Embryonic facial prominence (tissue), 1 donor: ENCODE data around the gene IGSF23.
A peak's percentile ranks its signal among the peaks of the same experiment; 100 is the strongest.

ENCODE experiments used
- DNase-seq: peaks from one replicate; pipeline ENCODE4 v3.0.0-alpha.2; 2016; ENCODE audit errors: extremely low spot score

Gene IGSF23, protein sequence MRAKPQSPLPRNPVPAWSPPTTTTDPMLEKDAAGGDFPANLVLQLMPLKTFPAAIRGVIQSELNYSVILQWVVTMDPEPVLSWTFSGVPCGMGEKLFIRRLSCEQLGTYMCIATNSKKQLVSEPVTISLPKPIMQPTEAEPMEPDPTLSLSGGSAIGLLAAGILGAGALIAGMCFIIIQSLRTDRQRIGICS

DNA sequence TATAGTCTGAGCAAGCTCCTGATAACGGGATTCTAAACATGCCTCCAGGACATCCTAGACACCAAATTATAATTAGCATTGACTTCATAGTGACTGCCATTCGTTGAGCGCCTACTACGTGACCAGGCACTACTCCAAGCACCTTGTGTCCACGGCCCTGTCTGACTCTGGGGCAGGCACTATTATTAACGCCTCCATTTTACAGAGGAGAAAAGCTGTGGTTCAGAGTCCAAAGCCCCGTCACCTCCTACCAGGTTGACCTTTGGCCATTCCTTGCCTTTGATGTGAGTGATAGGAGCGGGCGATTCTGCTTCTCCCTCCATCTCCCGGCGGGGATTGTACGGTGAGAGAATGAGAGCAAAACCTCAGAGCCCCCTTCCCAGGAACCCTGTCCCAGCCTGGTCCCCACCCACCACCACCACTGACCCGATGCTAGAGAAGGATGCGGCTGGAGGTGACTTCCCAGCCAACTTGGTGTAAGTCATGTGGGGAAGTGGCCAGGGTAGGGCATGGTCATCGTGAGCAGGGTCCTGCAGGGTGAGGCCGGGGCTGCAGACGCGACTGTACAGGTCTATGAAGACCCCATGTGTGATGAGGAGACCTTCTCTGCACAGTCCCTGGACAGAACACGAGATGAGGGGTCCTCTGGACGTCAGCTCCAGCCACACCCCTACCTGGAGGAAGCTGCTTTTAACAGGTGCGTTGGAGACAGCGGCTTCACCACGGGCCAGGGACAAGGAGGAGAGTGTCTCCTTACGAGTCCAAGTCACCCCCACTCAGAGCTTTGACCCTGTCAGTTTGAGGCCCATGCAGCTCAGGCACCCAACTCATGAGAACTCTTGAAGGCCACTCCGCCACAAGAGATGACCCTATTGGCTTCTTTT, at the start of gene IGSF23:
TSS of gene IGSF23 (plus strand) at position 269 of the 884 bp plus-strand sequence. CDS start at position 352, 83 bp downstream.
- DNase-seq = no peak

DNA sequence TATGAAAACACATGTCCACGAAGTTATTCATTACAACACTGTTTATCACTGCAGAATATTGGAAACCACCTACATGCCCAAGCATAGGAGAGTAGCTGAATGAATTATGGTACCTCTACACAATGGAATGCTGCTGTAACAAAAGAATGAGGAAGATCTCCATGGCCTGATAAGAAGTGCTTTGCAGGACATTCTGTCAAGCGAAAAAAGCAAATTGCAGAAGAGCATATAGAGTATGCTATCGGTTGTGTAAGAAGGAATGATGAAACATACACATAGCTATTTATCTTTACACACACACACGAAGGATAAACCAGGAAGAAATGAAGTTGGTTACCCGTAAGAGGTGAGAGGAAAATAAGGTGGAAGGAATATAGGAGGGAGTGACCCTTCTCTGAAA, 46.4 kb upstream of the IGSF23 start:
- DNase-seq = no peak

DNA sequence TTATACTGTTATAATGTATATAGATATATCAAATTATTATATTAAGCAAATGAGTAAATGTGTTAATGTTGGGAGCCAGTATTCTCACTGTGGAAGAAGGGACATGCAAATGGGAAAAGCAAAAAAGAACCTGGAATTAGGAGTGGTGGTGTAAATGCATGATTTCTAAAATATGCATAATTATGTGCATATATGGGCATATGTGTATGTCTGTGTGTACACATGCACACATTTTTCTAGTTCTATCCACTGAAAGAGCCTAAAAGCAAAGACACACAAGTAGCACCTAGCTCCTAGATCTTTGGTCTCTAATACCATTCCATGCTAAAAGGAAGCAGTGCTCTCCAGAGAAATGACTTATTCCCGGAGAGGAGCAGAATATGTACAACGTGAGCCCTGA, 45.6 kb upstream of the IGSF23 start:
- no peak for DNase-seq

DNA sequence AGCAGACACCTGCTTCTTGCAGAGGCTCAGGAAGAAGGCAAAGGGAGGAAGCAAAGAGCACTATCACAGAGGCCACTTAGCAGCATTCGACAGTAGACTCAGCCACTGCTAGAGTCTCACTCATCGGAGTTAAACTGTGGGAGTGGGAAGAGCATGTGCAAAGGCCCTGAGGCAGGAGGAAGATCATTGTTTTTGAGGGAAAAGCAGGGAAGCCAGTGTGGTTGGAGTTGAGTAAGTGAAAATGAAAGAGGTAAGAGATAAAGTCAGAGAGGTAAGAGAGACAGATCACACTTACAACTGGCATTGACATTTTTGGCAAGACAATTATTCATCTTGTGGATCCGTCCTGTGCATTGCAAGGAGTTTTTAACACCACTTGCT, 42.8 kb upstream of the IGSF23 start:
- DNase-seq = no peak

GRCh38 chr19:44570984-44571684, 42.2 kb upstream of the IGSF23 start:
- peak; percentile 23 for DNase-seq

DNA sequence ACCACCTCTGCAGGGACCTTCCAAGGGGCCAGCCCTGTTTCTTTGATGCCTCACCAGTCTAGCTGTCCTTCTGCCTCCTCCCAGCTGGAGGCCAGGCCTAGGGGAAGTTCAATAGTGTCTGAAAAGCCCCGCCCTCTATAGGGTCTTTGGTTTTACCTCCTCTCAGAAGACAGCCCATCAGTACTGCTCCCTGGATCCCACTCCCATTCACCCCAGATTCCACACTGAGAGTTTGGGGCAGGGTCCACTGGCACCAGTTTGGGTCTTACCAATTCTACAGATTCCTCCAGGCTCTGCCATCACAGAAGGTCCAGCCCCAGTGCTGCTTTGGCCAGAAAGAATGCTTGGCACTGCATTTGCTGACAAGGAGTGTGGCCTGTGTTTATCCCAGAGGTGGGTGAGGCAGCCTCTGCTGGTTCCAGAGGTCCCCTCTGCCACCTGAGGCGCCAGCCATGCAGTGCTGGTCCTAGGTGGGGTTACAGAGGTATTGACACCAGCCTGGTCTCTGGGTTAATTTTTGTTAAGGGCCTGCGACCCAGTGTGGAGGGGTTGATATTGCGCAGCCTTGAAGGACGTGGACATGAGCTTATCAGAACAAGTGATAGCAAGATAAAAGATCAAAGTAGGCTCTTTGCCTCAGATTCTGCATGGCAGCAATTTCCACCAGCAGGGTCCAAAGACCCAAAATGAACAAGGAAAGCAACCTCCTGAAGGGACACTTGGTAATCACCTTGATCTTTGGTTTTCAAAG, 41.4 kb upstream of the IGSF23 start:
- DNase-seq = no peak

GRCh38 chr19:44572581-44572900, 40.8 kb upstream of the IGSF23 start:
- no peak for DNase-seq

DNA sequence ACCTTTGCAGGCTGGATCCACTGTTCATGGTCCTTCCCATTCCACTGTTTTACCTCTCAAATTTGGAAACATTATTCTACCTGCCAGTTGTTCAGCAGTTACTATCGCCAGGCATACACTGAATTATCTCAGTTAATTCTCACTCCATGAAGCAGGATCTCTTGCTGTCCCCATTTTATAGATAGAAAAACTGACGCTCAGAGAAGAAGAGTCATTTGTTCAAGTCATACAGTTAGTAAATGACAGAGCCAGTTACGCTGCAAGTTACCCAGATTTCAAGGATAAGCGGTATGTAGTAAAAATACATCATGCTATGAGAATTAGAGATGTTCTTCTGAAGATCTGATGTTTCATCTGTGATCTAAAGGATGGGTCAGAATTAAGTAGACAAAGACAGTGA, 40.2 kb upstream of the IGSF23 start:
- DNase-seq = no peak

- no peak for DNase-seq
These were observed 39.7 kb upstream of the IGSF23 start for GRCh38 chr19:44573627-44574026.

DNA sequence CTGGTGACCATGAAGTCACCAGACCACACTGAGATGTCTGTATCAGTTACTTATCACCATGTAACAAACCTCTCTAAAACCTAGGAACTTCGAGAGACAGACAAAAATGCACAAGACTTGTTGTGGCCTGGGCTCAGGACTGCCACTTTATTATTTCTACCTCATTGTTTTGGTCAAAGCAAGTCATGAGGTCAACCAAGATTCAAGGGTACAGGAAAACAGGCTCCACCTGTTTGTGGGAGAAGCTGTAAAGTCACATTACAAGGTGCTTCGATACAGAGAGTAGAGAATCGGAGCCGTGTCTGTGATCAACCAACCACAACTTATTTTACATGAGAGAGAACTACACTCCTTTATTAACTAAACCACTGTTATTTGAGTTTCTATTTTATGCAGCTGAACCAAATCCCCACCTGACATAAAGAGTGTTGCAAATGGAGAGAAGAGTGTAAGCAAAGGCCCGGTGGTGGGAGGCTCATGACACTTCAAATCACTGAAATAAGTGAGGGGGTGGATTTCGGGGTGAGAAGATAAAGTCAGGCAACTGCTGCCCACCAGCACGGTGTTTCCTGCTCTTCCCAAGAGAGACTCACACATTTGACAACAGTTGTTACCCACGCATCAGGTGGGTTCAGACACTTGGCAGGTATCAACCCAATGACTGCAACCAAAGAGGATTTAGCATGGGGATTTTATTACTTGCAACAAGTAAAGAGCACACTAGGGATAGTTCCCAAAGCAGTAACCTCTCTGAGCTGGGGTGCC, 39.0 kb upstream of the IGSF23 start:
- no peak for DNase-seq

GRCh38 chr19:44575116-44575700, 38.2 kb upstream of the IGSF23 start:
- DNase-seq = no peak

DNA sequence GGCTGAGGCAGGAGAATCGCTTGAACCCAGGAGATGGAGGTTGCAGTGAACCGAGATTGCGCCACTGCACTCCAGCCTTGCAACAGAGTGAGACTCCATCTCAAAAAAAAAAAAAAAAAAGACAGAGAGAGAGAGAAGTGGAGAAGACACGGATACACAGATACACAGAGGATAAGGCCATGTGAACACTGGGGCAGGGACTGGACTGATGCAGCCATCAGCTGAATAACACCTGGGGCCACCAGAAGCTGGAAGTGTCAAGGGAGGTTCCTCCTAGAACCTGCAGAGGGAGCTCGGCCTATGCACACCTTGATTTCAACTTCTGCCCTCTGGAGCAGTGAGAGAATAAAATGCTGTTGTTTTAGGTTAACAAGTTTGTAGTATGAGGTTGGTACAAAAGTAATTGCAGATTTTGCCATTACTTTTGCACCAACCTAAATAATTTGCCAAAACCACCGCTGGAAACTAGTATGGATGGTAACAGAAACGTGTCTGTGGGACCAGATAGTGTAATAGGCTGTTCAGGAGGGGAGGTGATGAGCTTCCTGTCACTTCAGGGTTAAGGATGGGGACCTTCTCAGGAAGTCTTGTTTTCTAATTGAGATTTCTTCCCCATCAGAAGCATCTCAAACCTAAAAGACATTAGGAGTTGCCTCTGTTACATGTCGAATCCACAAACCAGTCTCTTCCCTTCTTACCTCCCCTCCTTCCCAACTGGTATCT, 36.4 kb upstream of the IGSF23 start:
- DNase-seq = no peak

DNA sequence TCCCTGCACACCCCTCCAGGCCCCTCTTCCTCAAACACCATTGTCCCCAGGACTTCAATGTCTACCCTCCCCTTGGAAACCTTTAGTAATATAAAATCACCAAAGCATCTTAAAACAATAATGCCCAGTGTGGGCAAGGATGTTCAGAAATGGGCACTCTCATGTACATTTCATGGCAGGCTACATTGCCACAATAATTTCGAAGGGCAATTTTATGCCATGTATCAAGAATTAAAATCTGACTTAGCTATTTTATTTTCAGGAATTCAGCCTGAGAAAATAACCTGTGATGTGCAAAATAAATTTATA, 35.8 kb upstream of the IGSF23 start:
- no peak for DNase-seq

DNA sequence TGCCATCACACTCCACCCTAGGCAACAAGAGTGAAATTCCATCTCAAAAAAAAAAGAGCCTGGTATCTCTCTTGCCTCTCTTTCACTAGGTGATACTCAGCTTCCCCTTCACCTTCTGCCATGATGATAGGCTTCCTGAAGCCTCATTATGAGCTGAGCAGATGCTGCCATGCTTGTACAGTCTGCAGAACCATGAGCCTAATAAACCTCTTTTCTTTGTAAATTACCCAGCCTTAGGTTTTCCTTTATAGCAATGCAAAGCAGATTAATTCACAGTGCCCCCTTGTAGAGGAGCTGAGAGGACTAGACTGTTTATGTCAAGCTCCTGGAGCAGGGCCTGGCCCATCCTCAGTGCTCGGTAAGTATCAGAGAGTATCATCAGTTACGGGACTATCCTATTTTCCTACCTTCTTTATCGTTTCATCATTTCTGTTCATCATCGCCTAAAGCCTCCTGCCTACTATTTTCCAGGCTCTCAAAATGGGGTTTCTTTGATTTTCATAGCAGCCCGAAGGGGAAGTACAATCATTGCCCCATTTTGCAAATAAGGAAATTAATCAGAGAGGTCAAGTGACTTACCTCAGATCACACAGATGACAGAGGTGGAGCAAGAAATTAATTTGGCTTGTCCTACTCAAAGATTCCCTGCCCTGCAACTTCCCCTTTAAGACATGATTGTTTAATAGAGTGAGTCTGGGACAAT, 33.5 kb upstream of the IGSF23 start:
- no peak for DNase-seq

DNA sequence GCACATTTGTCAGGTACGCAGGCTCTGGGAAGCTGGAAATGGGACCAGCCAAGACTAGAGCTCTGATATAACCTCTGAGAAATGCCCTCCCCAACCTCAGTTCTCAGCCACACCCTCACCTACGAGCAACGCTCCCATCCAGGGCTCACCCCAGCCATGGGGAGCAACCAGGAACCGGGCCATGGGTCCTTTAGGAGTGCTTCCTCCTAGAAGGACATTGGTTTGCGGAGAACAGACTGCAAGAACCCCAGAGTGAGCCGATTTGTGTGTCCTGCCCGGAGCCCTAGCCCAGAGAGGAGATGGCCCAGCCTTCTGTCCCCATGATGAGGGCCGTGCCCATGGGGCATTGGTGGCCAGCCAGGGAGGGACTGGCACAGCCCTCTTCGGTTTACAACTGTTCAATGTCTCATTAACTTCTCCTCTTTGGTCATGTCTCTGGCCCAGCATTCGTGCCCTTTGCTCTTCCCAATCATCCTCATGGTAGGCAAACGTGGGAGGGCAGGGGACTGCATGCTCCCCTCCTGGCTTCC, 32.9 kb upstream of the IGSF23 start:
- DNase-seq = no peak

DNA sequence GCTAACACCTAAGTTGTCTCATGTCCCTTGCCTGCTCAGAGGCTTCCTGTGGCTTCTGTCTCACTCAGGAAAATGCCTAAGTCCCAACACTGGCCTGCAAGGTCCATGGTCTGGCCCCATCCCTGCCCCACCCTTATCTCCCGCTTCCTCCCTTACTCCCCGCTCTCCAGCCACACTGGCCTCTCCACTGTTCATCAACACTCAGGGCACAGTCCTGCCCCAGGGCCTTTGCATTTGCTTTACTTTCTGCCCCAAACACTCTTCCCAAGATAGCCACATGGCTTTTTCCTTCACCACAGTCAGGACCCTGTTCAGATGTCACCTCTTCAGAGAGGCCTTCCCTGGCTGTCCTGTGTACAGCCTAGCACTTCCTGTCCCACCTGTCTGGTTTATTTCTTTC, 32.1 kb upstream of the IGSF23 start:
- DNase-seq = no peak

DNA sequence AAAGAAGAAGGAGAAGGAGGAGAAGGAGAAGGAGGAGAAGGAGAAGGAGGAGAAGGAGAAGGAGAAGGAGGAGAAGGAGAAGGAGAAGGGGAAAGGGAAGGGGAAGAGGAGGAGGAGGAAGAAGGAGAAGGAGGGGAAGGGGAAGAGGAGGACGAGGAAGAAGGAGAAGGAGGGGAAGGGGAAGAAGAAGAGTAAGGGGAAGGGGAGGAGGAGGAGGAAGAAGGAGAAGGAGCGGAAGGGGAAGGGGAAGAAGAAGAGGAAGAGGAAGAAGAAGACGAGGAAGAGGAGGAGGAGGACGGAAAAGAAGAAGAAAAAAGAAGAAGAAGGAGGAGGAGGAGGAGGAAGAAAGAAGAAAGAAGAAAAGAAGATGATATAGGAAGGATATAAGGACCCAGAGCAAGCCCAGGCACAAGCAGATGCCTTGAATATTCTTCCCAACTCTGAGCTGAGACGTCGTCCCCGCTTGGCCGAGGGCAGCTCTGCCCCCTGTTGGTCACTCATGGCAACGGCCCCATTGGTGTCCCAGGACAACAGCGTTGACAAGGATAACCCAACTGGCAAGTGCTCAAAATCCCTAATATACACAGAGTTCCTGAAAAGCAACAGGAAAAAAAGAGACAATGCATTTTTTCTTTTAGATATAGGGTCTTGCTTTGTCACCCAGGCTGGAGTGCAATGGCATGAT, 30.6 kb upstream of the IGSF23 start:
- no peak for DNase-seq

- DNase-seq = no peak
These were observed 27.8 kb upstream of the IGSF23 start for GRCh38 chr19:44585371-44586133.
